HG03060 (cell line): ENCODE measurements around the gene NCOA3.
"Not testable (repeated sequence)": the region's sequence is repeated elsewhere in the genome, so short reads cannot be mapped to it uniquely, and the experiment has no call there.

Source experiments
- ATAC-seq: cut with Tn5 transposase; IDR thresholded peaks from one replicate; pipeline ENCODE4 v1.9.1; 2021; ENCODE audit warnings: low read depth, moderate number of reproducible peaks; ENCODE audit not compliant: unreplicated experiment

NCOA3 gene

DNA sequence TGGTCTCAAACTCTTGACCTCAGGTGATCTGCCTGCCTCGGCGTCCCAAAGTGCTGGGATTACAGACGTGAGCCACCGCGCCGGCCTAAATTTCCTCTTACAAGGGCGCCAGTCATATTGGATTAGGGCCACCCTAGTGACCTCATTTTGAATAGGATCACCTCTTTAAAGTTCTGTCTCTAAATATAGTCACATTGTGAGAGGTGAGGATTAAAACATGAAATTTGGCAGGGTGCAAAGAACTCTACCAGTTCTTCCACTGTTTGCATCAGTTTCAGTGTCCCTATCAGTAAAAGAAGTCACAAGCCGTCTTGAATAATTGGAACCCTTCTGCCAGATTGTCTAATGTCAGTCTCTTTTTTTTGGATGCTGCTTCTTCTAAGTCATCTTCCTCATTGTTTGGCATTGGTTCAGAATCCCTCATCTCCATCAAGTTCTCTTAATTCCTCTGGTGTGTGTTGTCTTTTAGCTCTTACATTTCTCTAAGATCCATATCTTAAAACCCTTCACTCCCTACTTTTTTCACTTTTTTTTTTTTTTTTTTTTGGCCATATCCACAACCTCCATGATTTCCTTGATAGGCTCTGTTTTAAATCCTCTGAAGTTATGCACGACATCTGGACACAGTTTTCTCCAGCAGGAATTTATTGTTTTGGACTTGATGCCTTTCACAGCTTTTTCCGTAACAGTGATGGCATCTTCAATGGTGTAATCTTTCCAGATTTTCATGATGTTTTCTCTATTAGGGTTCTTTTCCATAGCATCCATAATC, 56.8 kb downstream of the NCOA3 start:
- no peak for ATAC-seq

DNA sequence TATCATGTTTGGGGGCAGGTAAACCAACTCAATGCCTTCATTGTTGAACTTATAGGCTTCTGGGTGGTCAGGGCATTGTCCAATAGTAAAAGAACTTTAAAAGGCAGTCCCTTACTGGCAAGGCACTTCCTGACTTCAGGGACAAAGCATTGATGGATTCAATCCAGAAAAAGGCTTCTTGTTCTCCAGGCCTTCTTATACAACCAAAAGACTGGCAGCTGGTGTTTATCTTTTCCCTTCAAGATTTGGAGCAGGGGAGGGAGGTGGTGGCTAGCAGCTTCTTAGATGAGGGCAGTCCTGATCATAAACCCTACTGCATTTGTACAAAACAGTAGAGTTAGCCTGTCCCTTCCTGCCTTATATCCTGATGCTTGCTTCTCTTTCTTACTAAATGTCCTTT, 57.5 kb downstream of the NCOA3 start:
- no peak for ATAC-seq

DNA sequence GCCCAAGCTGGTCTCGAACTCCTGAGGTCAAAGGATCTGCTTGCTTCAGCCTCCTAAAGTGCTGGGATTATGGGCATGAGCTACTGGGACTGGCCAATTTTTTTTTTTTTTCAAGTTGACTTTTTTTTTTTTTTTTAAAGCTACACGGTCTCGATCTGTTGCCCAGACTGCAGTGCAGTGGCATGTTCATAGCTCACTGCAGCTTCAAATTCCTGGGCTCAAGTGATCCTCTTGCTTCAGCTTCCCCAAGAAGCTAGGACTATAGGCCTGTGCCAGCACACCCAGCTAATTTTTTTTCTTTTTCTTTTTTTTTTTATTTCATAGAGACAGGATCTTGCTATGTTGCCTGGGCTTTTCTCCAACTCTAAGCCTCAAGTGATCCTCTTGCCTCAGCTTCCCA, 59.5 kb downstream of the NCOA3 start:
- no peak for ATAC-seq

DNA sequence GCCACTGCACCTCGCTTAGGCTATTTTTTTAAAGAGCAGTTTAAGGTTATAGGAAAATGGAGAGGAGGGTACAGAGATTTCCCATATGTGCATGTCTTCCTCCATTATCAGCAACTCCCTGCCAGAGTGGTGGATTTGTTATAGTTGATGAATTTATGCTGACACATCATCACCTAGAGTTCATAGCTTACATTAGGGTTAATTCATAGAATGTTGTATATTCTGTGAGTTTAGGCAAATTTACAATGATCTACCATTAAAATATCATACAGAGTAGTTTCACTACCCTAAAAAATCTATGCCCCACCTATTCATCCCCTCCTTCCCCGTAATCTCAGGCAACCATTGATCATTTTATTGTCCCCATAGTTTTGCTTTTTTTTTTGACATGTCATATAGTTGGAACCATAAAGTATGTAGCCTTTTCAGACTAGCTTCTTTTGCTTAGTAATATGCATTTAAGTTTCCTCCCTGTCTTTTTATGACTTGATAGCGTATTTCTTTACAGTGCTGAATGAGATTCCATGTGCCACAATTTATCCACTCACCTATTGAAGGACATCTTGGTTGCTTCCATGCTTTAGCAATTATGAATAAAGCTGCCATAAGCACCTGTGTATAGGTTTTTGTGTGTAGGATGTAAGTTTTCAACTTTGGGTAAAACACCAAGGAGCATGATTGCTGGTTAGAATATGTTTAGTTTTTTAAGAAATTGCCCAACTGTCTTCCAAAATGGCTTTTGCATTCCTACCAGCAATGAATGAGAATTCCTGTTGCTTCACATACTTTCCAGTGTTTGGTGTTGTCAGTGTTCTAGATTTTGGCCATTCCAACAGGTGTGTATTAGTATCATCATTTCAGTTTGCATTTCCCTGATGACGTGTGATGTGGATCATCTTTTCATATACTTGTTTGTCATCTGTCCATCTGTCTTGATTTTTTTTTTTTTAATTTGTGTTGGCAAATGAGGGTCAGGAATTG, 60.2 kb downstream of the NCOA3 start:
- ATAC-seq = no peak

DNA sequence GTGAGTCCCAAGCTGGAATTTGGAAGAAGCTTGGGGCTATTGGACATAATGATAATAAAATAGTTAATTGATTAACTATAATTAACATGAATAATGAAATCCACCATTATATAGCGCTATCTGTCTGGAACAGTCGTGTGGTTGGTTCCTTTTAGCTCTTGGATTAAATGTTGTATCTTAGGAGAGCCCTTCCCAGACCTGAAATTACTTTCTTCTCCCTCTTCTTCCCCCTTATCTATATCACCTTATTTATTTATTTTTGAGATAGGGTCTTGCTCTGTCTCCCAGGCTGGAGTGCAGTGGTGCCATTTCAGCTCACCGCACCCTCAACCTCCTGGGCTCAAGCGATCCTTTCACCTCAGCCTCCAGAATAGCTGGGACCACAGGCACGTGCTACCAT, 64.6 kb downstream of the NCOA3 start:
- no peak for ATAC-seq

DNA sequence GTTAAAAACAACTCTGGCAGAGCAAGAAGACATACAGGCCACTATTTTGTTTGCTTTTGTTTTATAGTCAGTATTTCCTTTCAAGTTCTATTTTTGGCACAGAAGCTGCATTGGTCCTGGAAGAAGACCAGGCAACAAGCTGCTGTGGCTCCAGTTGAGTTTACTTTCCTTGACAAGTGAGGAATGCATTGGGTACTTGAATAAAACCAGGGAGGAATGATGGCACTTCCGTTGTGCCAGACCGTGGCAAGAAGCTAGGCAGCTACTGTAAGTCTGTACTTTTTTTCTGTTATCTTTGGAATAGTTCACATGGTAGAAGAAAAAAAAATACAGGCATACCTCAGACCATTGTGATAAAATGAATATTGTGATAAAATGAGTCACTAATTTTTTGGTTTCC, 66.3 kb downstream of the NCOA3 start:
- no peak for ATAC-seq

DNA sequence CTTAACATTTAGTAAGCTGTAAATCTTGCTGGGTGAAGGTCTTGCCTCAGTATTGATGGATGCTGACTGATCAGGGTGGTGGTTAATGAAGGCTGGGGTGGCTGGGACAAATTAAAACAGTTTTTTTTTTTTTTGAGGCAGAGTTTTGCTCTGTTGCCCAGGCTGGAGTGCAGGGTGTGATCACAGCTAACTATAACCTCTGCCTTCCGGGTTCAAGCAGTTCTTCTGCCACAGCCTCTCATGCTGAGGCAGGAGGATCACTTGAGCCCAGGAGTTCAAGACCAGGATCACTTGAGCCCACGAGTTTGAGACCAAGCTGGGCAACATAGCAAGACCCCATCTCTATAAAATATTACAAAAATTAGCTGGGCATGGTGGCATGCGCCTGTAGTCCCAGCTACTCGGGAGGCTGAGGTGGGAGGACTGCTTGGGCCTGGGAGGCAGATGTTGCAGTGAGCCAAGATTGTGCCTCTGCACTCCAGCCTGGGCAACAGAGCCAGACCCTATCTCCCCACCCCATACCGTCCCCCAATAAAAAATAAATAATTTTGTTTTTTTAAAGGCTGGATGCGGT, 67.2 kb downstream of the NCOA3 start:
- ATAC-seq = no peak

DNA sequence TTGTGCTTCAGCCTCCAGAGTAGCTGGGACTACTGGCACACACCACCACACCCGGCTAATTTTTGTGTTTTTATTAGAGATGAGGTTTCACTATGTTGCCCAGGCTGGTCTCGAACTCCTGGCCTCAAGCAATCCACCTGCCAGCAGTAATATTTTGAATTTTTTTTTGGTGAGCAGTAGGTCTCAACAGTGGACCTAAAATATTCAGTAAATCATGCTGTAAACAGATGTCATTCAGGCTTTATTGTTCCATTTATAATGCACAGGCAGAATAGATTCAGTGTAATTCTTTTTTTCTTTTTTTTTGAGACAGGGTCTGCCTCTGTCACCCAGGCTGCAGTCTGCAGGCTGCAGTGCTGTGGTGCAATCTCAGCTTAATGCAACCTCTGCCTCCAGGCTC, 69.7 kb downstream of the NCOA3 start:
- no peak for ATAC-seq

DNA sequence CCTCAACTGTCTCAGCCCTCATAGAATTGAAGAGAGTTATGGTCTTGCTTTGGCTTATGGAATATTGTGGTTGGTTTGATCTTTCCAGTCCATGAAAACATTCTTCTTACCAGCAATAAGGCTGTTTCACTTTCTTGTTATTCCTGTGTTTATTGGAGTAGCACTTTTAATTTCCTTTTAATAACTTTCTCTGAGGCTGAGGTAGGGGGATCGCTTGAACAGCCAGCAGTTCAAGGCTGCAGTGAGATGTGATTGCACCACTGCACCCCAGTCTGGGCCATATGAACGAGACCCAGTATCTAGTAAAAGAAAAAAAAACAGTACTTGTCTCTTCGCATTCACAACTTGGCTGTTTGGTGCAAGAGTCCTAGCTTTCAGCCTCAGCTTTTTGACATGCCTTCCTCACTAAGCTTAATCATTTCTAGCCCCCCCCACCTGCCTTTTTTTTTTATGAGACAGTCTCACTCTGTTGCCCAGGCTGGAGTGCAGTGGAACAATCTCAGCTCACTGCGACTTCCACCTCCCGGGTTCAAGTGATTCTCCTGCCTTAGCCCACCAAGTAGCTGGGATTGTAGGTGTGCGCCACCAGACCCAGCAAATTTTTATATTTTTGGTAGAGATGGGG, 70.5 kb downstream of the NCOA3 start:
- no peak for ATAC-seq

DNA sequence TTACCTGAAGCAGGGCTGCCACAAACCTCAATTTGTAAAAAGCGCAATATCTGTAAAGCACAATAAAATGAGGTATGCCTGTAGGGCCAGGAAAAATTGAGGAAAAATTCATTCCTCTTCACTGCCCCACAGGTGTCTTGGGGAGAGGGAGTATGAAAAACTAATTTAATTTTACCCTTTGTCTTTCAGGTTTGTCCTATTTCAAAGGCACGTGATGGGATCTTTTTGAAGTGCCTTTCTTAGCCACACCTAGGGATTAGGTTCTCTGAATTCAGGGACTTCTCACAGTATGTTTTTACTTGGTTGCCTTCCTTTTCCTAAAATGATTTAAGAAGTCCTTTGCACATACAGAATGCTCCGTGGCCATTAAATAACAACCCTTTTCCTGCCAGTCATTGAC, 71.9 kb downstream of the NCOA3 start:
- no peak for ATAC-seq

DNA sequence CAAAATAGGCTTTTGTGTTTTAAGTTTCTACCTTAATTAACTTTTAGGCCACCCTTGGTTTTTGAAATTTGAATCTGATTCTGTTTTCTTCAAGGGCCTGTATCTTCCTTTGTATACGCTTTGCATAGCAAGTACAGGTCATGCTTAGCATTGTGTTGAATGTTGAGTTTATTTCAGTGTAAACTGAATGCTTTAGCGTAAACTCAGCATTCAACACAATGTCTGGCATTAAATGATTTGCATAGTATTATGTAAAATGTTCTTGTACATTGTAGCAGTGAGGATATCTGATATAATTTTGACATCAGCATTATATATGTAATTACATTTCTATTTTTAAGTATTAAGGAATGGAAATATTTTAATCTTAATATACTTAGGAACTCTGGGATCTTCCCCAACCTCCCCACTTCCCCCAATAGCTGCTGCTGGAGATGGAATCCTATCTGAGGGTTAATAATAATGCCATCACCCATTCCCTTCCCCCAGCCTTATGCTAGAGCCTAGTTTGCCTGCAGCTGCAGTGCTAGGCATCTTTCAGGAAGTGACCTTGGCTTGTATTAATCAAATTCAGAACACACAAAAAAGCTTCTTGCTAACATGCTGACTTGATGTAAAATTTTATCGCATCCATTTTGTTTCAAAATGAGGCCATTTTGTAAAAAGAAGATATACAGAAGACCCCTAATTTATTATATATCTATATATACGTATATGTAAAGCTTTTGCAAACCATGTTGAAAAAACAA, 73.1 kb downstream of the NCOA3 start:
- ATAC-seq = no peak

DNA sequence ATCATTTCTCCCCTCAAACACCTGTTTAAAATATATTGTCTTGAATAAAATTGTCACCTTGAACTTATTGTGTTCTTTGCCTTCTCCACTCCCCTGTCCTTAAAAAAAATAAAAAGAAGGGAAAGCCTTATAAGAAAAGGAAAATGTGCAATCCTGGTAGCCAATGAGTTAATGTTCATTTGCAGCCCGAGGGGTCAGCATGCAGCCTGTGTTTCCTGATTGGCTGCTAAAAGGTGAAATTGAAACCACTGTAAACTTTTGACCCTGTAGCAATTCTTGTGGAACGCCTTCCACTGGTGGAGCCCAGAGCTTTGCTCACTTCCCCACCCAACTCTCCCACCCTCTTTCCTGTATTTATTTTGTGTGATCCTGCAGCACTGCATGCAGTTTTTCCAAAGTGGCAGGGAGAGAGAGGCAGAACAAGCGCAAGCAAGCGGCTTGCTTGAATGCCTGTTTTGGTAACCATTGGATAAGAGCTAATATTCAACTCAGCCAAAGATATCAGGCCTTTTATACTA, 74.9 kb downstream of the NCOA3 start:
- no peak for ATAC-seq

DNA sequence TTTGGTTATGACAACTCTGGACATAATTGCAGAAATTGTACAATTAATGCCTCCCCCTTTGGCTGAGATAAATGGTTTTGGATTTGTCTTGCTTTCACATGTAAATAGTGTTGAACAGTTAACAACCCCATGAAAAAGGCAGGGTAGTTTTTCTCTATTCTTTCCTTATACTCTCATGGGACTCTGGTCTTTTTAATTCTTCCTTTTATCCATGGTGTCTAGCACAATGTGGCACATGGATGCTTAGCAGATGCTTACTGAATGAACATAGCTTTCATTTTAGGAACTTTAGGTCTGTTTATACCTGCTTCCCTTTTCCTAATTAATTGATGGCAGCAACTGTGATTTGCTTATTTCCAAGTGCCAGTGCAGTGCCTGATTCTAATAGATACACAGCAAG, 75.6 kb downstream of the NCOA3 start:
- ATAC-seq = no peak

DNA sequence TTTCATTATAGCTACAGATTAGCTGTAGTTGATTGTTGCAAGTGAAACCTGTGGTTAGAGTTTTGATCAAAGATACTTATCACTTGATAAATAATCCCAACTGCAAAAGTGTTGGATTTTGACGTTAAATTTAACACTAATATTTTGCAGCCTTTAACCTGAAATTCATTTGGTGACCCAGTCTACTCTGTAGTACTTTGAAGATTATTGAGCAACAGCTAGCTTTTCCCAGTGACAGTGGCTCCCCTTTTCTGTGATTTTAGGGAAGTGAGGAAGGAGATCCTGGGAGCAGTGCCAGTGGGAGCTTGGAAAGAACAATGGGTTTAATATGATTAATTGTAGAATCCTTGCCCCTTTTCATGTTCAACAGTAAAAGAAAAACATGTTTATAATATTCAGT, 76.9 kb downstream of the NCOA3 start:
- no peak for ATAC-seq

DNA sequence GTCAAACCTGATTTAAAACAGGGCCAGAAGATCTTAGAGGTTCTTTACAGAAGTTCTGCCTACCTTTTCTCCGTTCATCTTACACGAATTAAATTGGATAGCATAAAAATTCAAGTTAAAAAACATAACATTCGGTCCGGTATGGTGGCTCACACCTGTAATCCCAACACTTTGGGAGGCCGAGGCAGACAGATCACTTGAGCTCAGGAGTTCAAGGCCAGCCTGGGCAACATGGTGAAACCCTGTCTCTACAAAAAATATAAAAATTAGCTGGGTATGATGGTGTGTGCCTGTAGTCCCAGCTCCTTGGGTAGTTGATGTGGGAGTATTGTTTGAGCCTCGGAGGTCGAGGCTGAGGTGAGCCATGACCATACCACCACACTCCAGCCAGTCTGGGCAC, 79.0 kb downstream of the NCOA3 start:
- ATAC-seq = not testable (repeated sequence)

DNA sequence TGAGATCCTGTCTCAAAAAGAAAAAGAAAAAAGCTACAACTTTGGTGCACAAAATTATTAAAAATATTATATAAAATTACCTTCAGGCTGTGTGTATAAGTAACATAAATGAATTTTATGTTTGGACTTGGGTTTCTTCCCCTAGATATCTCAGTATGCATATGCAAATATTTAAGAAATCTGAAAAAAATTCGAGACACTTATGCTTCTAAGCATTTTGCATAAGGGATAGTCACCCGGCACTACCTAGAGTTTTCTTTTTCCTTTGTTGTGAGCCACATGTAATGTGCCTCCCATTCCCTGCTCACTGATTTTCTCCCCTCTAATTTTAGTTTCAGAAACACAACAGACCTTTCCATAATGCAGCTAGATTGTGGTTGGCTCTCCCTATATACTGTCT, 79.4 kb downstream of the NCOA3 start:
- no peak for ATAC-seq

DNA sequence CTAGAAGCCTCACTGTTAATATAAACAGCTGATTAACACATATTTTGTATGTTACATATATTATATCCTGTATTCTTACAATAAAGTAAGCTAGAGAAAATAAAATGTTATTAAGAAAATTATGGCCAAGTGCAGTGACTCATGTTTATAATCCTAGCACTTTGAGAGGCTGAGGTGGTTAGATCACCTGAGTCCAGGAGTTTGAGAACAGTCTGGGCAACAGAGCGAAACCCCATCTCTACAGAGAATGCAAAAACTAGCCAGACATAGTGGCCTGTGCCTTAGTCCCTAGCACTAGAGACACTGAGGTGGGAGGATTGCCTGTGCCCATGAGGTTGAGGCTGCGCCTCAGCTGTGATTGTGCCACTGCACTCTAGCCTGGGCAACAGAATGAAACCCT, 81.9 kb downstream of the NCOA3 start:
- ATAC-seq = no peak

DNA sequence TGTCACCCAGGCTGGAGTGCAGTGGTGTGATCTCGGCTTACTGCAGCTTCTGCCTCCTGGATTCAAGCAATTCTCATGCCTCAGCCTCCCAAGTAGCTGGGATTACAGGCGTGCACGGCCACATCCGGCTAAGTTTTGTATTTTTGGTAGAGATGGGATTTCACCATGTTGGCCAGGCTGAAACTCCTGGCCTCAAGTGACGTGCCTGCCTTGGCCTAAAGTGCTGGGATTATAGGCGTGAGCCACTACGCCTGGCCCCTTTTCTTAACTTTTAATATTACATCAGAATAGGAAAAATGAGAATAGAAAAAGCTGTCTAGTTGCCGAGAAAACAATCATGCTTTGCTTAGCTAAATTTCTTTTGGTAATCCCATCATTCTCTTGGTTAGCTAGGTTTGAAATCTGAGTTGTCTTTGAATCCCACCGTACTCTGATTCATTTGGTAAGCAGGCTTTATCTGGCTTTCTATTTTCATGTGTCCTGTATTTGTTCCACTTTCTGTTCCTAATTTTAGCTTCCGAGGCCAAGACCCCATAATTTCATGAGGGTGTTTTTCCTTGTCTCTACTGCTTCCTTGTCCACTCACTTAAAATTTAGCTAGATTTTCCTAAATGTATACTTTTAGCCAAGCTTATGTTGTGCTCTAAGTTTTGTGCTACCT, 83.5 kb downstream of the NCOA3 start:
- ATAC-seq = no peak

DNA sequence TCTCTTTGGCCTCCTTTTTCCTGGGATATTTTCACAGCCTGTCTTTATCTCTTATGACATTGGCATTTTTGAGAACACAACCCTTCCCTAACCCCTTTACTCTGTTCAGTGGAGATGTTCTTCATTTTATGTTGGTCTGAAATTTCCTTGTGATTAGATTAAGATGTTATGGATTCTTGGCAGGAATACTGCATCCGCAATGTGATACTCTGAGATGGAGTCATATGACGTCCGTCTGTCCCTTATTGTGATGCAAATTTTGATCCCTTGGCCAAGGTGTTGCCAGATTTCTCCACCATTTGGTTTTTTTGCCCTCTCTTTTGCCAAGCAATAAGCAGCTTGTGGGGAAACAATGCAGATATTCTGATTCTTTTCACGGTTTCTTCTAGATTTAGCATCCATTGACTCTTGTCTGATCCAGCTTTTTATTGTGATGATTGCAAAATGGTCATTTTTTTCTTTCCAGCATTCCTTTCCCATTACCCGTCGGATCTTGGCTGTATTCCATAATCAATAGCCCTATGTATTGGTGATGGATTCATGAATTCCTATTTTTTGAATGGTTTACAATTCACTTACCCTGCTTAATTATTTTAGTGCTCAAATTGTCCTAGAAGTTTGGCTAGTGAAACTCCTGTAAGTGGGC, 85.1 kb downstream of the NCOA3 start:
- no peak for ATAC-seq
